Breast epithelium (tissue), 3 donors: Measurements from ENCODE around the gene ARFGEF2.

Experiments used
- CTCF ChIP-seq, 3 donors: fragments of 450-650 bp; IDR thresholded peaks; one replicate each; pipeline ENCODE4 v1.5.1; 2016 to 2017; ENCODE audit warnings: antibody characterized with exemption in 3 of 3, mild to moderate bottlenecking in 3 of 3, moderate library complexity in 3 of 3
- POLR2A ChIP-seq: fragments of 450-650 bp; IDR thresholded peaks from one replicate; pipeline ENCODE4 v1.6.1; 2016; ENCODE audit warnings: antibody characterized with exemption, mild to moderate bottlenecking, moderate library complexity
- POLR2AphosphoS5 ChIP-seq, 3 donors: sonication (generic); formaldehyde crosslinking; IDR thresholded peaks; one replicate each; pipeline ENCODE4 v1.6.1; 2017; ENCODE audit warnings: antibody characterized with exemption in 3 of 3

GRCh38 chr20:49006446-49006980 lies 85.0 kb downstream of the ARFGEF2 start:
- TF ChIP-seq CTCF (IDR thresholded peaks at IDR 0.05) (no peak), POLR2A (no peak), POLR2AphosphoS5 (IDR thresholded peaks at IDR 0.05) (no peak)
